IMR-90 (cell line): ENCODE measurements around the gene CDYL2. TPM values are rescaled to one million over a fixed set of nuclear protein-coding genes. Genes with fewer than 3 reads are reported as not detected.

Experiments used
- ATAC-seq: fragments of 200-7000 bp; cut with Tn5 transposase; 2 replicates; pipeline ENCODE4 v1.9.1; 2020; ENCODE audit warnings: low read depth, mild to moderate bottlenecking, moderate library complexity
- BruUV-seq: library from RNA; stranded (reverse); fragments of 400-500 nt; replicated peaks from 2 replicates; lab custom pipeline; 2021; lab: Mats Ljungman, UMichigan
- CTCF ChIA-PET: fragments of 300-600 bp; formaldehyde crosslinking; extraction: SDS; loops from one replicate; lab custom pipeline; 2021; ENCODE audit warnings: antibody characterized with exemption; lab: Yijun Ruan, JAX
- POLR2A ChIA-PET: fragments of 300-600 bp; sonication (Branson Sonifier 250); formaldehyde crosslinking; loops from one replicate; lab custom pipeline; 2022; ENCODE audit warnings: antibody characterized with exemption; ENCODE audit not compliant: unreplicated experiment; lab: Charles Lee
- DNase-seq: peaks from one replicate; pipeline ENCODE4 v3.0.0; 2013
- H2AFZ ChIP-seq: replicated peaks from 2 replicates; pipeline ENCODE3; 2013; ENCODE audit warnings: low read length, mild to moderate bottlenecking; ENCODE audit not compliant: poor library complexity
- H2AK5ac ChIP-seq: 2 replicates; pipeline ENCODE4 v1.6.1; 2013; ENCODE audit warnings: low read depth, low read length, inconsistent platforms
- H2AK9ac ChIP-seq: replicated peaks from 2 replicates; pipeline ENCODE3; 2013; ENCODE audit warnings: mild to moderate bottlenecking, low read depth, low read length, moderate library complexity; ENCODE audit not compliant: poor library complexity
- H2BK120ac ChIP-seq: 2 replicates; pipeline ENCODE4 v1.6.1; 2013; ENCODE audit warnings: low read depth, low read length, inconsistent platforms
- H2BK15ac ChIP-seq: 3 replicates; pipeline ENCODE4 v1.6.1; 2013; ENCODE audit warnings: low read depth, low read length, inconsistent platforms
- H2BK20ac ChIP-seq: 2 replicates; pipeline ENCODE4 v1.6.1; 2013; ENCODE audit warnings: low read depth, mild to moderate bottlenecking, inconsistent platforms, low read length, moderate library complexity
- H2BK5ac ChIP-seq: 2 replicates; pipeline ENCODE4 v1.6.1; 2013; ENCODE audit warnings: mild to moderate bottlenecking, low read depth, low read length, inconsistent platforms; ENCODE audit not compliant: poor library complexity, severe bottlenecking
- H3K14ac ChIP-seq: replicated peaks from 2 replicates; pipeline ENCODE4 v1.6.1; 2013; ENCODE audit warnings: low read depth, low read length, inconsistent platforms
- H3K18ac ChIP-seq: 2 replicates; pipeline ENCODE4 v1.6.1; 2013; ENCODE audit warnings: low read depth, low read length, control low read depth
- H3K23ac ChIP-seq: 2 replicates; pipeline ENCODE4 v1.6.1; 2013; ENCODE audit warnings: low read depth, low read length, inconsistent platforms
- H3K27ac ChIP-seq: 2 replicates; pipeline ENCODE4 v1.5.1; 2013; ENCODE audit warnings: mild to moderate bottlenecking, control low read depth, low read length; ENCODE audit not compliant: insufficient read depth
- H3K27me3 ChIP-seq: 2 replicates; pipeline ENCODE4 v1.6.1; 2013; ENCODE audit warnings: low read length; ENCODE audit not compliant: control insufficient read depth, insufficient read depth
- H3K36me3 ChIP-seq: 2 replicates; pipeline ENCODE4 v1.6.1; 2013; ENCODE audit warnings: low read length, mixed read lengths; ENCODE audit not compliant: control insufficient read depth, insufficient read depth
- H3K4ac ChIP-seq: 2 replicates; pipeline ENCODE4 v1.6.1; 2013; ENCODE audit warnings: low read depth, low read length, inconsistent platforms
- H3K4me1 ChIP-seq: 2 replicates; pipeline ENCODE4 v1.6.1; 2013; ENCODE audit warnings: low read length, mixed read lengths; ENCODE audit not compliant: control insufficient read depth, insufficient read depth
- H3K4me2 ChIP-seq: 2 replicates; pipeline ENCODE4 v1.6.1; 2013; ENCODE audit warnings: low read depth, mild to moderate bottlenecking, control low read depth, low read length, moderate library complexity
- H3K4me3 ChIP-seq: 2 replicates; pipeline ENCODE4 v1.5.1; 2013; ENCODE audit warnings: low read depth, mild to moderate bottlenecking, control low read depth, low read length, moderate library complexity; ENCODE audit not compliant: insufficient read depth
- H3K56ac ChIP-seq: 2 replicates; pipeline ENCODE4 v1.6.1; 2013; ENCODE audit warnings: low read length, inconsistent platforms; ENCODE audit not compliant: insufficient read depth; ENCODE audit errors: extremely low read depth
- H3K79me1 ChIP-seq, 2 experiments: 2 replicates each; pipeline ENCODE4 v1.6.1; 2013; ENCODE audit warnings: low read length in 2 of 2, inconsistent platforms in 1 of 2, low read depth in 1 of 2
- H3K9ac ChIP-seq: 2 replicates; pipeline ENCODE4 v1.6.1; 2013; ENCODE audit warnings: low read depth, low read length, control low read depth
- H3K9me1 ChIP-seq: 2 replicates; pipeline ENCODE4 v1.6.1; 2013; ENCODE audit warnings: low read length, inconsistent platforms; ENCODE audit not compliant: insufficient read depth
- H3K9me3 ChIP-seq: 2 replicates; pipeline ENCODE4 v1.6.1; 2013; ENCODE audit warnings: low read length; ENCODE audit not compliant: control insufficient read depth, insufficient read depth
- H4K20me1 ChIP-seq: 2 replicates; pipeline ENCODE4 v1.6.1; 2013; ENCODE audit warnings: low read length, inconsistent platforms; ENCODE audit not compliant: insufficient read depth
- H4K5ac ChIP-seq: 2 replicates; pipeline ENCODE4 v1.6.1; 2013; ENCODE audit warnings: mild to moderate bottlenecking, low read depth, low read length, control low read depth
- H4K8ac ChIP-seq, 2 experiments: 2 replicates each; pipeline ENCODE4 v1.6.1; 2013; ENCODE audit warnings: low read depth in 2 of 2, low read length in 2 of 2, control low read depth in 1 of 2, inconsistent platforms in 1 of 2
- H4K91ac ChIP-seq: 2 replicates; pipeline ENCODE4 v1.6.1; 2013; ENCODE audit warnings: low read depth, low read length, inconsistent platforms; ENCODE audit not compliant: insufficient read depth
- BHLHE40 ChIP-seq: fragments of 150-350 bp; IDR thresholded peaks from 2 replicates; pipeline ENCODE4 v1.6.1; 2016; ENCODE audit warnings: mild to moderate bottlenecking, low read depth, low read length
- CEBPB ChIP-seq: IDR thresholded peaks from 2 replicates; pipeline ENCODE4 v1.6.1; 2012; ENCODE audit warnings: low read depth, low read length, improper control_type of control experiment
- CHD1 ChIP-seq: IDR thresholded peaks from 2 replicates; pipeline ENCODE4 v1.6.1; 2012; ENCODE audit warnings: low read depth, low read length, improper control_type of control experiment
- FOS ChIP-seq: fragments of 150-350 bp; IDR thresholded peaks from 2 replicates; pipeline ENCODE4 v1.6.1; 2016; ENCODE audit warnings: low read depth, low read length
- MAFK ChIP-seq: IDR thresholded peaks from 2 replicates; pipeline ENCODE4 v1.6.1; 2012; ENCODE audit warnings: low read depth, low read length, improper control_type of control experiment
- MAZ ChIP-seq: IDR thresholded peaks from 2 replicates; pipeline ENCODE4 v1.6.1; 2012; ENCODE audit warnings: low read depth, mild to moderate bottlenecking, low read length, improper control_type of control experiment, moderate library complexity, borderline replicate concordance
- MXI1 ChIP-seq: IDR thresholded peaks from 2 replicates; pipeline ENCODE4 v1.6.1; 2012; ENCODE audit warnings: low read depth, mild to moderate bottlenecking, low read length, moderate library complexity, borderline replicate concordance
- NFE2L2 ChIP-seq: fragments of 150-350 bp; IDR thresholded peaks from 2 replicates; pipeline ENCODE4 v1.6.1; 2016; ENCODE audit warnings: low read depth, mild to moderate bottlenecking, low read length
- POLR2A ChIP-seq: IDR thresholded peaks from 2 replicates; pipeline ENCODE4 v1.6.1; 2012; ENCODE audit warnings: mild to moderate bottlenecking, low read depth, low read length
- RAD21 ChIP-seq: IDR thresholded peaks from 2 replicates; pipeline ENCODE4 v1.6.1; 2012; ENCODE audit warnings: low read length, improper control_type of control experiment
- RCOR1 ChIP-seq: IDR thresholded peaks from 2 replicates; pipeline ENCODE4 v1.6.1; 2012; ENCODE audit warnings: mild to moderate bottlenecking, low read length, improper control_type of control experiment; ENCODE audit not compliant: insufficient replicate concordance
- RFX5 ChIP-seq: IDR thresholded peaks from 2 replicates; pipeline ENCODE4 v1.8.0; 2012; ENCODE audit warnings: low read depth, mild to moderate bottlenecking, low read length, moderate library complexity
- SMC3 ChIP-seq: fragments of 150-350 bp; IDR thresholded peaks from 2 replicates; pipeline ENCODE4 v1.6.1; 2016; ENCODE audit warnings: low read depth, mild to moderate bottlenecking, antibody characterized with exemption, low read length, moderate library complexity
- WGBS, 2 experiments: methylation state at CpG; one replicate each; pipeline versions ENCODE4 v1.1.5 to v1.1.7; 2013; ENCODE audit warnings: missing lambda C conversion rate in 2 of 2; ENCODE audit not compliant: insufficient read length in 1 of 2; ENCODE audit errors: extremely low coverage in 2 of 2; 5-methylcytosine and 5-hydroxymethylcytosine counted together
- dilution Hi-C: fragments of 300-500 bp; cut with HindIII; formaldehyde crosslinking; loops from one replicate; pipeline ENCODE4 v1.14.3; 2018; ENCODE audit warnings: low sequenced_read_pairs; ENCODE audit not compliant: unreplicated experiment
- in situ Hi-C: fragments of 300-500 bp; cut with MboI; formaldehyde crosslinking; loops from 3 replicates; pipeline ENCODE4 v1.14.3; 2019; ENCODE audit warnings: low sequenced_read_pairs, inconsistent platforms, mixed read lengths
- intact Hi-C: fragments of 100-400 bp; cut with micrococcal nuclease; formaldehyde crosslinking; loops from 2 replicates; pipeline ENCODE4 v1.10.0; 2022
- polyA plus RNA-seq, 3 experiments: library from polyadenylated mRNA; depleted of rRNA; stranded (reverse); fragments of >200 nt; gene quantifications; 2 replicates each; pipeline ENCODE4 v1.2.3, GENCODE V29; 2012; ENCODE audit warnings: low replicate concordance in 1 of 3
- total RNA-seq: library from RNA; depleted of rRNA; stranded (reverse); fragments of >200 nt; gene quantifications from 2 replicates; pipeline ENCODE4 v1.2.3, GENCODE V29; 2012
- TF ChIP-seq, protein P1 (sequence below): fragments of 150-350 bp; IDR thresholded peaks from 2 replicates; pipeline ENCODE4 v1.6.1; 2016; ENCODE audit warnings: low read depth, mild to moderate bottlenecking, low read length, moderate library complexity, borderline replicate concordance
- TF ChIP-seq, protein P2 (sequence below): conservative IDR thresholded peaks from 2 replicates; pipeline ENCODE4 v1.5.1; 2012; ENCODE audit warnings: mild to moderate bottlenecking, low read depth, low read length, improper control_type of control experiment

Gene CDYL2
- total and polyA plus RNA-seq, 2 of the 4 experiments (the other 2 are of a cell fraction), result 1.2 to 3.9 TPM

DNA sequence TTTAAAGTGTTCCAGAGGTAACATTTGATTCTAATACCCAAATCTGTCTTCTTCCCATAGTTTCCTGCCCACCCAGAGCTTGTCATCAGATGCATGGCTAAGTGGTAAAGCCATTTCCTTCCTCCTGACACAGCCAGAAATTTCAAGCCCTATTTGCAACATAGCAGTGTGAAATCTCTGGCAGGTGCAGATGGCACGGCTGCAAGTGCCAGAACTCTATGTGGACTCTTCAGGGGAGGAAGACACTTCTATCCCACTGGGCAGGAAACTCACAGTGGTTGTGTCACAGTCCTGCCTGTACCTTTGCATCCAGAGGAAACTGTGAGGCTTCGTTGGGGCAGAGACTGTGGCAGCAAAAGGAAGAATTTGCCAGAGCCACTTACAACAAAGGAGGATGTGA lies 250.4 kb downstream of the CDYL2 start:
- Histone ChIP-seq H4K91ac (no peak overlapping the region), H3K9me3 (no peaks in the 10 kb centered on the region), H3K27me3 (no peaks in the 10 kb centered on the region; the same call in 1 of the 2 replicates), H2AK9ac (no peak overlapping the region), H4K5ac (no peak overlapping the region), H4K8ac (no peak overlapping the region), H3K23ac (no peak overlapping the region), H3K56ac (no peak overlapping the region), H3K4ac (no peak overlapping the region), H3K18ac (no peak overlapping the region), H3K79me1 (no peaks in the 10 kb centered on the region), H3K9me1 (no peaks in the 10 kb centered on the region), H3K4me1 (no peaks in the 10 kb centered on the region), H3K36me3 (no peaks in the 10 kb centered on the region), H2BK20ac (no peak overlapping the region), H3K4me2 (no peak overlapping the region), H3K27ac (no peak overlapping the region), H4K20me1 (no peaks in the 10 kb centered on the region), H2BK5ac (no peak overlapping the region), H3K14ac (no peak overlapping the region), H2BK15ac (no peak overlapping the region), H3K9ac (no peak overlapping the region), H2AK5ac (no peak overlapping the region), H2AFZ (no peak overlapping the region), H2BK120ac (no peak overlapping the region), H3K4me3 (no peak overlapping the region)
- BruUV-seq, result no TSS peak
- TF ChIP-seq MAZ (no peak), BHLHE40 (no peak), RCOR1 (no peak), MXI1 (no peak), CHD1 (no peak), POLR2A (no peak), RFX5 (no peak), MAFK (no peak), SMC3 (no peak), RAD21 (no peak), NFE2L2 (no peak), FOS (no peak), CEBPB (no peak)
- TF ChIP-seq, protein P1, sequence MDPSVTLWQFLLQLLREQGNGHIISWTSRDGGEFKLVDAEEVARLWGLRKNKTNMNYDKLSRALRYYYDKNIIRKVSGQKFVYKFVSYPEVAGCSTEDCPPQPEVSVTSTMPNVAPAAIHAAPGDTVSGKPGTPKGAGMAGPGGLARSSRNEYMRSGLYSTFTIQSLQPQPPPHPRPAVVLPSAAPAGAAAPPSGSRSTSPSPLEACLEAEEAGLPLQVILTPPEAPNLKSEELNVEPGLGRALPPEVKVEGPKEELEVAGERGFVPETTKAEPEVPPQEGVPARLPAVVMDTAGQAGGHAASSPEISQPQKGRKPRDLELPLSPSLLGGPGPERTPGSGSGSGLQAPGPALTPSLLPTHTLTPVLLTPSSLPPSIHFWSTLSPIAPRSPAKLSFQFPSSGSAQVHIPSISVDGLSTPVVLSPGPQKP, result no peak
- TF ChIP-seq, protein P2, sequence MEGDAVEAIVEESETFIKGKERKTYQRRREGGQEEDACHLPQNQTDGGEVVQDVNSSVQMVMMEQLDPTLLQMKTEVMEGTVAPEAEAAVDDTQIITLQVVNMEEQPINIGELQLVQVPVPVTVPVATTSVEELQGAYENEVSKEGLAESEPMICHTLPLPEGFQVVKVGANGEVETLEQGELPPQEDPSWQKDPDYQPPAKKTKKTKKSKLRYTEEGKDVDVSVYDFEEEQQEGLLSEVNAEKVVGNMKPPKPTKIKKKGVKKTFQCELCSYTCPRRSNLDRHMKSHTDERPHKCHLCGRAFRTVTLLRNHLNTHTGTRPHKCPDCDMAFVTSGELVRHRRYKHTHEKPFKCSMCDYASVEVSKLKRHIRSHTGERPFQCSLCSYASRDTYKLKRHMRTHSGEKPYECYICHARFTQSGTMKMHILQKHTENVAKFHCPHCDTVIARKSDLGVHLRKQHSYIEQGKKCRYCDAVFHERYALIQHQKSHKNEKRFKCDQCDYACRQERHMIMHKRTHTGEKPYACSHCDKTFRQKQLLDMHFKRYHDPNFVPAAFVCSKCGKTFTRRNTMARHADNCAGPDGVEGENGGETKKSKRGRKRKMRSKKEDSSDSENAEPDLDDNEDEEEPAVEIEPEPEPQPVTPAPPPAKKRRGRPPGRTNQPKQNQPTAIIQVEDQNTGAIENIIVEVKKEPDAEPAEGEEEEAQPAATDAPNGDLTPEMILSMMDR, result no peak
- intact Hi-C loops, result no loop called here
- in situ Hi-C loops, result no loop called here
- no peak for ATAC-seq
- CTCF ChIA-PET, result no interaction called here
- POLR2A ChIA-PET, result no interaction called here
- dilution Hi-C loops, result no loop called here
- no CpG with 5 or more reads among the region's 2 CpGs for whole genome bisulfite sequencing, 2 experiments
- DNase-seq, result no peak
